Esophagus squamous epithelium (tissue), 5 donors: ENCODE measurements around the gene GOLGA5. TPM values are rescaled to one million over a fixed set of nuclear protein-coding genes. Genes with fewer than 3 reads are reported as not detected.

ENCODE experiments used
- DNase-seq: peaks from one replicate; lab custom pipeline; 2025; lab: John Stamatoyannopoulos, UW
- H3K27ac ChIP-seq, 4 donors: fragments of 200-600 bp; sonication (generic); one replicate each; pipeline ENCODE4 v1.5.1; 2016 to 2019; ENCODE audit warnings: mild to moderate bottlenecking in 1 of 4
- H3K27me3 ChIP-seq, 4 donors: fragments of 200-600 bp; sonication (generic); 1 replicate in 3 of 4; 2 replicates in 1 of 4; pipeline versions ENCODE4 v1.5.1 to v1.6.0; 2017 to 2021; ENCODE audit warnings: antibody characterized with exemption in 1 of 4
- H3K36me3 ChIP-seq, 3 donors: fragments of 200-600 bp; sonication (generic); one replicate each; pipeline ENCODE4 v1.5.1; 2016 to 2019
- H3K4me1 ChIP-seq, 3 donors: fragments of 200-600 bp; sonication (generic); one replicate each; pipeline ENCODE4 v1.5.1; 2017 to 2019
- H3K4me3 ChIP-seq, 4 donors: fragments of 200-600 bp; sonication (generic); 1 replicate in 3 of 4; 2 replicates in 1 of 4; pipeline ENCODE4 v1.5.1; 2016 to 2019; ENCODE audit warnings: mild to moderate bottlenecking in 2 of 4, moderate library complexity in 1 of 4
- H3K9me3 ChIP-seq, 3 donors: fragments of 200-600 bp; sonication (generic); one replicate each; pipeline ENCODE4 v1.5.1; 2016 to 2019
- POLR2A ChIP-seq, 4 donors: fragments of 450-650 bp; IDR thresholded peaks; one replicate each; pipeline ENCODE4 v1.6.1; 2017; ENCODE audit warnings: antibody characterized with exemption in 4 of 4, mild to moderate bottlenecking in 4 of 4, moderate library complexity in 3 of 4
- whole genome bisulfite sequencing, 2 donors: methylation state at CpG; one replicate each; pipeline ENCODE4 v1.1.5; 2018; 5-methylcytosine and 5-hydroxymethylcytosine counted together
- intact Hi-C: fragments of 100-400 bp; cut with DNase I; formaldehyde crosslinking; loops from one replicate; pipeline ENCODE4 v1.15.0; 2022
- total RNA-seq, 4 donors: library from RNA; depleted of rRNA; stranded (reverse); fragments of >200 nt; gene quantifications; one replicate each; pipeline ENCODE4 v1.1.0, GENCODE V29; 2016
- TF ChIP-seq, protein P1 (sequence below), 6 experiments: fragments of 450-650 bp in 4 of 6; fragments of 200-600 bp in 2 of 6; sonication (generic) in 2 of 6; IDR thresholded peaks; one replicate each; pipeline ENCODE4 v1.5.1; 2016 to 2019; ENCODE audit warnings: antibody characterized with exemption in 6 of 6, mild to moderate bottlenecking in 4 of 6, moderate library complexity in 4 of 6
- donor health status: DM: yes; HTN: yes; CAD: no.

The GOLGA5 gene
- total RNA-seq, 4 donors from 2014 or later: 23.2 to 37.2 (median 31.7) TPM

GRCh38 chr14:92798811-92799210, 4.7 kb downstream of the GOLGA5 start:
- intact Hi-C loops: no loop called here
- peaks cover under 1 to 62% (median 20%) of the 10 kb centered on the region in 3 donors for H3K4me1 ChIP-seq

GRCh38 chr14:92800012-92800411, 5.9 kb downstream of the GOLGA5 start:
- H3K4me1 ChIP-seq: peaks cover 0 to 59% (median 18%) of the 10 kb centered on the region in 3 donors
- H3K9me3 ChIP-seq: no peaks in the 10 kb centered on the region
- no peaks in the 10 kb centered on the region for H3K27me3 ChIP-seq
- WGBS, 2 donors: 60 to 70% methylated on average over 1 of the region's 1 CpG
- H3K27ac ChIP-seq: no peak overlapping the region
- H3K36me3 ChIP-seq: peaks cover 0 to 57% (median 0%) of the 10 kb centered on the region in 3 donors
- no peak for DNase-seq
- no peak for TF ChIP-seq POLR2A (IDR thresholded peaks at IDR 0.05)
- TF ChIP-seq, protein P1, sequence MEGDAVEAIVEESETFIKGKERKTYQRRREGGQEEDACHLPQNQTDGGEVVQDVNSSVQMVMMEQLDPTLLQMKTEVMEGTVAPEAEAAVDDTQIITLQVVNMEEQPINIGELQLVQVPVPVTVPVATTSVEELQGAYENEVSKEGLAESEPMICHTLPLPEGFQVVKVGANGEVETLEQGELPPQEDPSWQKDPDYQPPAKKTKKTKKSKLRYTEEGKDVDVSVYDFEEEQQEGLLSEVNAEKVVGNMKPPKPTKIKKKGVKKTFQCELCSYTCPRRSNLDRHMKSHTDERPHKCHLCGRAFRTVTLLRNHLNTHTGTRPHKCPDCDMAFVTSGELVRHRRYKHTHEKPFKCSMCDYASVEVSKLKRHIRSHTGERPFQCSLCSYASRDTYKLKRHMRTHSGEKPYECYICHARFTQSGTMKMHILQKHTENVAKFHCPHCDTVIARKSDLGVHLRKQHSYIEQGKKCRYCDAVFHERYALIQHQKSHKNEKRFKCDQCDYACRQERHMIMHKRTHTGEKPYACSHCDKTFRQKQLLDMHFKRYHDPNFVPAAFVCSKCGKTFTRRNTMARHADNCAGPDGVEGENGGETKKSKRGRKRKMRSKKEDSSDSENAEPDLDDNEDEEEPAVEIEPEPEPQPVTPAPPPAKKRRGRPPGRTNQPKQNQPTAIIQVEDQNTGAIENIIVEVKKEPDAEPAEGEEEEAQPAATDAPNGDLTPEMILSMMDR (IDR thresholded peaks at IDR 0.05): no peak
- intact Hi-C loops: no loop called here
- H3K4me3 ChIP-seq: no peak overlapping the region

More at GRCh38 chr14:92798811-92799210, 4.7 kb downstream of the GOLGA5 start:
- no peak overlapping the region for H3K27ac ChIP-seq
- H3K4me3 ChIP-seq: no peak overlapping the region
- peaks cover 0 to 50% (median 0%) of the 10 kb centered on the region in 3 donors for H3K36me3 ChIP-seq
- no peak for DNase-seq
- no peak for TF ChIP-seq POLR2A (IDR thresholded peaks at IDR 0.05)
- 93 to 98% methylated on average over 9 of the region's 10 CpGs for WGBS, 2 donors
- H3K9me3 ChIP-seq: no peaks in the 10 kb centered on the region
- H3K27me3 ChIP-seq: no peaks in the 10 kb centered on the region

DNA sequence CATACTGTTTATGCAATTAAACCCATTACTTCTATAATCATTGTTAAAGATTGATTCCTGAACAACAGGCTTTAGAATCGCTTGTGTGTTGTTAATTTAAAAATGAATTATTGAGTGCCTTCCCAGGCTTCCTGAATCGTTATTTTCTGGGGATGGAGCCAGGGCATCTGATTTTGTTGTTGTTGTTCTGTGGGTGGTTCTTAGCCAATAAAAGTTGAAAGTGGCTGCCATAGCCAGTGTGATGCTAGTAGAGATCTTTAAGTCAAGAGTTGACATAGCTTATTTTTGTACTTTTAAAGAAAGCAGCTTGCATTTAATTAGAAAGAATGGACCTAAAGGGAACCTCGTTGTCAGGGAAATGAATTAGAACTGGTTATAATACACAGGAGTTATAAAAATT, 6.4 kb downstream of the GOLGA5 start:
- intact Hi-C loops: no loop called here
- Histone ChIP-seq H3K27me3 (no peaks in the 10 kb centered on the region), H3K27ac (no peak overlapping the region), H3K4me1 (peaks cover 0 to 54% (median 13%) of the 10 kb centered on the region in 3 donors), H3K9me3 (no peaks in the 10 kb centered on the region), H3K36me3 (peaks cover 0 to 57% (median 0%) of the 10 kb centered on the region in 3 donors), H3K4me3 (no peak overlapping the region)
- DNase-seq: no peak
- WGBS, 2 donors: 59 to 63% methylated on average over 3 of the region's 3 CpGs
- TF ChIP-seq POLR2A (IDR thresholded peaks at IDR 0.05): no peak

GRCh38 chr14:92801917-92802316, 7.8 kb downstream of the GOLGA5 start:
- no peak for DNase-seq
- Histone ChIP-seq H3K27me3 (no peaks in the 10 kb centered on the region), H3K4me1 (peaks cover 0 to 42% (median 10%) of the 10 kb centered on the region in 3 donors), H3K4me3 (no peak overlapping the region), H3K36me3 (peaks cover 0 to 71% (median 5%) of the 10 kb centered on the region in 3 donors), H3K9me3 (no peaks in the 10 kb centered on the region), H3K27ac (no peak overlapping the region)
- intact Hi-C loops: no loop called here
- TF ChIP-seq POLR2A (IDR thresholded peaks at IDR 0.05): no peak
- TF ChIP-seq, protein P1 (IDR thresholded peaks at IDR 0.05): no peak

DNA sequence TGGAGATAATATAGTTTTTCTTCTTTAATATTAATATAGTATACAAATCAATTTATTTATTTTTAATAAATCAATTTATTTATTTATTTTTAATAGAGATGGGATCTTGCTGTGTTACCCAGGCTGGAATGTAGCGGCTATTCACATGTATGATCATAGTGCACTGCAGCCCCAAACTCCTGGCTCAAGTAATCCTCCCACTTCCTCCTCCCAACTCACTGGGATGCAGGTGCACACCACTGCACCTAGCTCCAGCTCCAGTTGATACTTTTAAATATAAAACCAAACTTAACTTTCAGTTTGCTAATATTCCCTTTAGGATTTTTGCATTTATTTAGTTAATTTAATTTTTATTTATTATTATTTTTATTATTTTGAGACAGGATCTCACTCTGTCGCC, 8.6 kb downstream of the GOLGA5 start:
- Histone ChIP-seq H3K27ac (no peak overlapping the region), H3K27me3 (no peaks in the 10 kb centered on the region), H3K4me1 (peaks cover 0 to 38% (median 10%) of the 10 kb centered on the region in 3 donors), H3K4me3 (no peak overlapping the region), H3K36me3 (peaks cover 0 to 71% (median 5%) of the 10 kb centered on the region in 3 donors), H3K9me3 (no peaks in the 10 kb centered on the region)
- WGBS, 2 donors: 94 to 97% methylated on average over 2 of the region's 2 CpGs
- DNase-seq: no peak
- no peak for TF ChIP-seq POLR2A (IDR thresholded peaks at IDR 0.05)
- TF ChIP-seq, protein P1 (IDR thresholded peaks at IDR 0.05): no peak
- intact Hi-C loops: no loop called here

DNA sequence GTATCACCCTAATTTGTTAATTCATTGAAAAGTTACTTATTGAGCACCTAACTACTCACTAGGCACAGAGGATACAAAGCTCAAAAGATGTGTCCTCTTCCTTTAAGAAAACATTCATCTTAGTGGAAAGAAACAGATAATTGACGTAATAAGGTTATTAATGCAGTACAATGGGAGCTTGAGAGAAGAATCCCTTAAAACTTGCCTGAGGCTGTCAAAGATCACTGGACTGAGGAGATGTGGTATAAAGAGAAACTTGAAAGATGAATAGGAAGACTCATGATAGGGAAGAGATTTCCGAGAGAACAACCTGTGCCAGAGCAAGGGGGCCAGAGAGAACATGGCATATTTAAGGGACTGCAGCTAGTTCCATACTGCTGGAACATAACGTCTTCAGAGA, 19.1 kb downstream of the GOLGA5 start:
- Histone ChIP-seq H3K9me3 (no peaks in the 10 kb centered on the region), H3K27me3 (no peaks in the 10 kb centered on the region), H3K4me3 (no peak overlapping the region), H3K27ac (no peak overlapping the region), H3K4me1 (no peaks in the 10 kb centered on the region), H3K36me3 (peaks cover 30 to 100% (median 53%) of the 10 kb centered on the region in 3 donors)
- no peak for DNase-seq
- intact Hi-C loops: no loop called here
- WGBS, 2 donors: 92 to 96% methylated on average over 3 of the region's 3 CpGs
- no peak for TF ChIP-seq POLR2A (IDR thresholded peaks at IDR 0.05)
- TF ChIP-seq, protein P1 (IDR thresholded peaks at IDR 0.05): no peak
